HEK293T (cell line): ENCODE measurements around the gene SCAMP4.

Source experiments
- CTCF ChIA-PET: fragments of 350-600 bp; formaldehyde crosslinking; extraction: SDS; loops from one replicate; lab custom pipeline; 2021; ENCODE audit warnings: antibody characterized with exemption, inconsistent platforms; lab: Yijun Ruan, JAX
- POLR2A ChIA-PET: fragments of 350-600 bp; formaldehyde crosslinking; extraction: SDS; loops from one replicate; lab custom pipeline; 2020; ENCODE audit warnings: antibody characterized with exemption, inconsistent platforms; lab: Yijun Ruan, JAX
- DNase-seq: peaks from one replicate; pipeline ENCODE4 v3.0.0; 2012; ENCODE audit warnings: mixed read lengths; ENCODE audit errors: extremely low spot score
- ARNT ChIP-seq: fragments of 450-650 bp; IDR thresholded peaks from 2 replicates; pipeline ENCODE4 v1.6.1; 2017; ENCODE audit warnings: mild to moderate bottlenecking
- BHLHE40 ChIP-seq: fragments of 450-650 bp; IDR thresholded peaks from 2 replicates; pipeline ENCODE4 v1.6.1; 2016; ENCODE audit warnings: mild to moderate bottlenecking, moderate library complexity, borderline replicate concordance
- CTBP1 ChIP-seq: fragments of 450-650 bp; IDR thresholded peaks from 2 replicates; pipeline ENCODE4 v1.6.1; 2016; ENCODE audit warnings: borderline replicate concordance
- ELF4 ChIP-seq: fragments of 450-650 bp; IDR thresholded peaks from 2 replicates; pipeline ENCODE4 v1.6.1; 2017; ENCODE audit warnings: antibody characterized with exemption
- FOXA1 ChIP-seq: fragments of 450-650 bp; IDR thresholded peaks from 2 replicates; pipeline ENCODE4 v1.6.1; 2016; ENCODE audit warnings: mild to moderate bottlenecking
- FOXK2 ChIP-seq: fragments of 450-650 bp; IDR thresholded peaks from 2 replicates; pipeline ENCODE4 v1.6.1; 2016; ENCODE audit warnings: mild to moderate bottlenecking
- FOXM1 ChIP-seq: fragments of 450-650 bp; IDR thresholded peaks from 2 replicates; pipeline ENCODE4 v1.6.1; 2017; ENCODE audit warnings: mild to moderate bottlenecking, borderline replicate concordance
- HDGF ChIP-seq: fragments of 450-650 bp; IDR thresholded peaks from 2 replicates; pipeline ENCODE4 v1.6.1; 2017; ENCODE audit warnings: antibody characterized with exemption, borderline replicate concordance
- L3MBTL2 ChIP-seq: fragments of 450-650 bp; conservative IDR thresholded peaks from 2 replicates; pipeline ENCODE4 v1.6.1; 2016; ENCODE audit warnings: mild to moderate bottlenecking
- LEF1 ChIP-seq: fragments of 450-650 bp; IDR thresholded peaks from 2 replicates; pipeline ENCODE4 v1.6.1; 2017; ENCODE audit warnings: mild to moderate bottlenecking, borderline replicate concordance
- NFRKB ChIP-seq: fragments of 450-650 bp; IDR thresholded peaks from 2 replicates; pipeline ENCODE4 v1.6.1; 2016; ENCODE audit warnings: mild to moderate bottlenecking, moderate library complexity
- SP1 ChIP-seq: fragments of 450-650 bp; IDR thresholded peaks from 2 replicates; pipeline ENCODE4 v1.6.1; 2017
- SUZ12 ChIP-seq: fragments of 450-650 bp; IDR thresholded peaks from 2 replicates; pipeline ENCODE4 v1.6.1; 2016; ENCODE audit warnings: mild to moderate bottlenecking
- TARDBP ChIP-seq: fragments of 450-650 bp; IDR thresholded peaks from 2 replicates; pipeline ENCODE4 v1.6.1; 2016
- ZNF384 ChIP-seq: fragments of 450-650 bp; IDR thresholded peaks from 2 replicates; pipeline ENCODE4 v1.6.1; 2016
- TF ChIP-seq, protein P1 (sequence below): fragments of 450-650 bp; IDR thresholded peaks from 2 replicates; pipeline ENCODE4 v1.6.1; 2016

SCAMP4 gene

DNA sequence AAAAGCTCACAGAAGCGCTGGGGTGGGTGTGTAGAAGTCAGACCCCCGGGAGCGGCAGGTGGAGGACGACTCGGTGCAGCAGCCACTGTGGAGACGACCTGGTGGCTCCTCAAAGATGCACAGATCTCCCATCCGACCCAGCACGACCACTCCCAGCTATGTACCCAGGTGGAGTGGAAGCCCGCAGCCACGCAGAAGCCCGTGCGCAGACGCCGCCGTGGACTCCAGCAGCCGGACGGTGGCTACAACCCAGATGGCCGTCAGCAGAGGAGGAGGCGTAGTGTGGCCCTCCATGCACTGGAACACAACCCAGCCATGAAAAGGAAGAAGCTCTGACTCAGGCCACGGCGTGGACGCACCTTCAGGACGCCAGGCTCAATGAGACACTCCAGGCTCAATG is 57.5 kb downstream of the SCAMP4 start:
- no peak for TF ChIP-seq ZNF384
- no peak for TF ChIP-seq ARNT
- TF ChIP-seq FOXM1 = no peak
- TF ChIP-seq, protein P1, sequence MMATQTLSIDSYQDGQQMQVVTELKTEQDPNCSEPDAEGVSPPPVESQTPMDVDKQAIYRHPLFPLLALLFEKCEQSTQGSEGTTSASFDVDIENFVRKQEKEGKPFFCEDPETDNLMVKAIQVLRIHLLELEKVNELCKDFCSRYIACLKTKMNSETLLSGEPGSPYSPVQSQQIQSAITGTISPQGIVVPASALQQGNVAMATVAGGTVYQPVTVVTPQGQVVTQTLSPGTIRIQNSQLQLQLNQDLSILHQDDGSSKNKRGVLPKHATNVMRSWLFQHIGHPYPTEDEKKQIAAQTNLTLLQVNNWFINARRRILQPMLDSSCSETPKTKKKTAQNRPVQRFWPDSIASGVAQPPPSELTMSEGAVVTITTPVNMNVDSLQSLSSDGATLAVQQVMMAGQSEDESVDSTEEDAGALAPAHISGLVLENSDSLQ = no peak
- no peak for TF ChIP-seq L3MBTL2
- no peak for TF ChIP-seq SUZ12
- TF ChIP-seq SP1 = no peak
- TF ChIP-seq TARDBP = no peak
- POLR2A ChIA-PET = interaction anchor here (1.1 kb wide), 1 partner anchor 9 kb away, joined by 5 read pairs; no protein-coding TSS in a partner anchor
- no peak for DNase-seq
- CTCF ChIA-PET = no interaction called here

DNA sequence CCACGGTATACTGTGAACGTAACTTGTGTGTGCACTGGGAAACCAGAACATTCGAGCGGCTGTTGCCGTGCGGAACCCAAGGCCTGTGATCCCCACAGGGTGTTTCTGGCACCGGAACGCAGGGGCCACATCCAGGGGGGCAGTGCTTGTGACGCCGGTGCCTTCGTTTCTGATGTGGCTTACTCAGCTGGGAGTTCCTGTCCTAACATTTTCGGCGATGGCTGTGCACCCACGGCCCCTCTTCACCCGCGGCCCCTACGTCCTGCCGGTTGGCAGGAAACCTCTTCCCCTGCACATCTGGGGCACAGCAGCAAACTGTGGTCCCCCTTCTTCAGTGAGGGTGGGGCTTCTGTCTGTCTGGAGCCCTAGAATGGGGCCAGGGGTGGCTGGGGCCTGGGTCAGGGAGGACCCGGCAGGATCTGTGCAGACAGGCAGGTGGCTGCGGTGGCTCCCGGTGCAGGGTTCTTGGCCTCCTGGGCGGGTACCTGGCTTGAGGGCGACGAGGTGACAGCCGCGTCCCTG is 61.9 kb downstream of the SCAMP4 start:
- ChIA-PET POLR2A (no interaction called here), CTCF (no interaction called here)
- no peak for DNase-seq
- TF ChIP-seq, protein P1 = no peak
- TF ChIP-seq CTBP1 (no peak), LEF1 (no peak), SP1 (no peak), ELF4 (no peak), FOXK2 (no peak), FOXA1 (no peak), FOXM1 (no peak), ZNF384 (no peak), HDGF (no peak), NFRKB (no peak), BHLHE40 (no peak), TARDBP (no peak)

DNA sequence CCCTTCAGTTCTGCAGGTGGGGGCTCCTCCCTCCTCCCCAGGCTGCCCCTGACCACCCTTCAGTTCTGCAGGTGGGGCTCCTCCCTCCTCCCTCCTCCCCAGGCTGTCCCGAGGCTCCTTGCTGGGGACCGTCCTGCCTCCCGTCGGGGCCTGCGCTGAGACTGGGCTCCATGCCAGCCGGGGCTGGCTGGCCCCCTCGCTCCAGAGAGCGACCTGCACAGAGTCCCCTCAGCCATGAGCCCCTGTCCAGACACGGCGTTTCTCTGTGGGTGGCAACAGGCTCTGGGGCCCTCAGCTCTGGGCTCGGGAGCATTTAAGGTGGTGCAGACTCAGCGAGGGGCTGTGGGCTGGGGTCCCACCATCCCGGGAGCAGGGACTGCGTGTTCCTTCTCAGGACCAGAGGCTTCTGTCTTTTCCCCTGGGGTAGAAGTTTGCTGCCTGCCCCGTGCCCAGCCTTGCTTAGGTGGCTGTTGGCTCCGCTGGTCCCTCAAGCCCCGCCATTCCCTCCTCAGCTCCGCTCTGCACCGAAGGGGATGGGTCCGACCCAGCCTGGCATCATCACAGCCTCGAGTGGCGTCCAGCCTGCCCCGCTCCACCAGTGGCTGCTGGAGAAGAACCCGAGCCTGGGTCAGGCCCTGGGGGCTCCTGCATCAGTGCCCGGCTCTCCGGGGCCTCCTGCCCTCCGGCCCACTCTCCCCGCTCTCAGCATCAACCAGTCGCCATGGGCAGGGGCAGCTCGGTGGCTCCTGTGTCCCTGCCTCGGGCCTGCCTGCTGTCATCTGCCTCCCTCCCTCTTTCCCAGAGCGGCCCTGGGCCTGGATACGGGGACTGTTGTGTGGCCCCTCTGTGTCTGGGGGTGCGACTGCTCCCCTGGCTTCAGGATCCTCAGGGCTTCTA is 63.3 kb downstream of the SCAMP4 start:
- POLR2A ChIA-PET = no interaction called here
- TF ChIP-seq, protein P1 = no peak
- TF ChIP-seq FOXM1 = no peak
- TF ChIP-seq ARNT = no peak
- no peak for TF ChIP-seq FOXA1
- TF ChIP-seq BHLHE40 = no peak
- TF ChIP-seq LEF1 = no peak
- TF ChIP-seq ZNF384 = no peak
- TF ChIP-seq NFRKB = no peak
- no peak for DNase-seq
- CTCF ChIA-PET = no interaction called here

DNA sequence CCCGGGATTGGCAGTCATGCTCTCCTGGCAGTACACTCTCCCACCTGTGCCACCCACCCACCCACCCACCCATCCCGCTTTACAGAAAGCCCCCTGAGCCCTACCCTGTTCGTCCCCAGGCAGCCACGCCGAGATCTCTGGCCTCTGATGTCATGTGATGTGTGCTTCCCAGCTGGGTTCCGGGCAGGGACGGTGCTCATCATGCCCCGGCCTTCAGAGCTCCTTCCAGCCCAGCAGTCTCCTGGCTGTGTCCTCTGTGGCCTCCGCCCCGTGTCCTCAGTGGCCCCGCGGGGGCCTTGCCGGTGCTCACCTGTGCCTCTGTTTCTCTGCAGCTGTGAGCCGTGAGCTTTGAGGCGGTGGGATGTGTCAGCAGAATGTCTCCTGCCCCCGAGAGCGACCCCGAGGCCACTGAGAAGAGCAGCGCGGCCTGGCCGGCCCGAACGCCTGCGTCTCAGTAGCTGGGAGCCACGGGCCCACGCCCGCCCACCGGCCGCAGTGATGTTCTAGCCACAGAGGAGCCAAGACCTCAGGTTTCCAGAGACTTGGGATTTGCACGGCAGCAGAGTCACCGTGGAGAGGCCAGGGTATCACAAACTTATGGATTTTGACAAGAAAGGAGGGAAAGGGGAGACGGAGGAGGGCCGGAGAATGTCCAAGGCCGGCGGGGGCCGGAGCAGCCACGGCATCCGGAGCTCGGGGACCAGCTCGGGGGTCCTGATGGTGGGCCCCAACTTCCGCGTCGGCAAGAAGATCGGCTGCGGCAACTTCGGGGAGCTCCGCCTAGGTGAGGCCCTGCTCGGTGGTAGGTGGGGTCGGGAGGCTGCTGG is 64.2 kb downstream of the SCAMP4 start:
- POLR2A ChIA-PET = no interaction called here
- CTCF ChIA-PET = no interaction called here
- no peak for DNase-seq

DNA sequence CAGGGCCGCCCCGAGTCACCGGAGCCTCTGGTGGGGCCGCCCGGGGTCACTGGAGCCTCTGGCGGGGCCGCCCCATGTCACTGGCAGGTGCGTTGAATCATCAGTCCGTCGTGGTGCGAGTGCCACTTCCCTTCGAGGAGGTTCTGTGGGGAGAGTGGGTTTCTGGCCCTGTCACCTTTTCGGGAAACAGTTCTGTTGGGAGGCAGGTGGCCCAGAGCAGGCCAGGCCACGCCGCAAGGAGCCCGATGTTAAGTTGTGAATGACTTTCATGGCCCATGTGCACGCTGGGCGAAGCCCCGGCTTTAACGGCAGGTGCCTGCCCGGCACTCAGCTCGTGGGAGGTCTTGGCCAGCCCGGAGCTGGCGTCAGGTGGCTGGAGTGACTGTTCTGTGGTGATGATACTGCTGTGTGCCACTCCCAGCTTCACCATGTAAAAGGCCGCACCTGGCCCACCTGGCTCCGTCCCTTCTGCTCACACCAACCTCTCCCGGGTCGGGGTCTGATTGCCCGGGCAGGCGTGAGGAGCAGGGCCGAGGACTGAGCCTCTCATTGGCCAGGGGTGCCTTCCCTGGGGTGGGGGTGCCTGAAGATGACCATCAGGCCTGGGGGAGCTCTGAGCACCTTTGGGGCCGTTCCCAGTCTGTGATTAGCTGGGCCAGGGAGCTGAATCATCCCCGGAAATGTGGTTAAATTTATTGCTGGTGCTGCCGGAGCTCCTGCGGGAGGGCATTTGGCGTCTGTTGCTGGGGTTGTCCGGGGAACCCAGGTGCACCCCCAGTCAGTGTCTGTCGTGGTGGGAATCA is 65.0 kb downstream of the SCAMP4 start:
- ChIA-PET POLR2A (no interaction called here), CTCF (no interaction called here)
- no peak for TF ChIP-seq L3MBTL2
- DNase-seq = no peak

More for the DNA sequence above, 64.2 kb downstream of the SCAMP4 start:
- TF ChIP-seq ZNF384 = no peak

DNA sequence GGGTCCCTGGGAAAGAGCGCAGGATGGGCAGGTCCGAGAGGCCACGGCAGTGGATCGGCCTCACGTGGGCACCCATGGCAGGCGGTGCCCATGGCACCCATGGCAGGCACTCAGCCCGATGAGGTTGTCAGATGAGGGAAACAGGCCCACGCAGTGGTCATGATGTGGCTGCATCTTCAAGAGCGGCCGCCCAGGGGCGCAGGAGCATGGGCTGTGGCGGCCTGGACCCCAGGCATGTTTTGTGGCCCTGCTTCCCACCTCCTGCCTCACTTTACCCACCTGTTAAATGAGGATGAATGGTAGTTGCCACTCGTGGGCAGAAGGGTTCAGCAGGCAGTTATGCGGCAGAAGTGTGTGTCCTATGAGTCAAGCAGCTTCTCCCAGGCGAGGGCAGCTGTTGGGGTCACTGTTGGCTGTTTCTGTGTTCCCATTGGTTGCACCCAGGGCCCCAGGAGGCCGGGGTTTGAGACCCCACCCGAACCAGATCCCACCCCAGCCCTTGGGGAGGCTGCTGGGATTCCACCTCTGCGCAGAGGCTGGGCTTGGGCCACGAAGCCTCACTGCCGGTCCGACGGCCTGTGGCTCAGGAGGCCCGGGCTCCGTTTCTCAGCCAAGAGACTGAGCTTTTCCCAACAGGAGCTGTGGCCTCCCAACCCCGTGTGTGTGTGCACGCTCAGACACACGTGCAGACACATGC is 65.8 kb downstream of the SCAMP4 start:
- POLR2A ChIA-PET = interaction anchor here (1.3 kb wide), 1 partner anchor 9 kb away, joined by 5 read pairs; no protein-coding TSS in a partner anchor
- no peak for DNase-seq
- CTCF ChIA-PET = no interaction called here
- TF ChIP-seq ZNF384 (no peak), FOXK2 (no peak), SUZ12 (no peak), TARDBP (no peak), LEF1 (no peak), L3MBTL2 (no peak), ARNT (no peak), BHLHE40 (no peak), CTBP1 (no peak), ELF4 (no peak), NFRKB (no peak)
